ENCODE results near the gene SPRN.
A peak's percentile ranks its signal among the peaks of the same experiment; 100 is the strongest.
"Not testable (repeated sequence)": the region's sequence is repeated elsewhere in the genome, so short reads cannot be mapped to it uniquely, and the experiment has no call there.

SPRN gene

GRCh38 chr10:133383551-133383950 lies 40.9 kb downstream of the SPRN start:
- DNase-seq, result no peak

DNA sequence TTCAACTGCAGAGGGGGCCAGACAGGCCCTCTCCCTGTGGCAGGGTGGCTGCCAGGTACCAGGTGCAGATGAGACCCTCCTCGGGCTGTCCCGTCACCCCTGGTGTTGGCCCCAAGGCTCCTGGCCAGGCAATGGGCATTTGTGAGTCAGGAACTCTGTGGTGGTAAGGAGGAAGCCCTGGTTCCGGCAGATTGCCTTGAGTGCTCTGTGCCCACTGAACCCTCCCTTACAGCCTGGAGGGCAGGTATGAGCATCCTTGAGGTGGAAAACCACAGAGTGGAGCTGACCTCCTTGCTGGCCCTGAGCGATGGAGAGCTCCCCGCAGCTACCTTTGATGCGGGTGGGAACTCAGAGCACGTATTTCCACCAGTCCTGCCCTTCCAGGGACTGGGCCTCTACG lies 43.4 kb downstream of the SPRN start:
- no peak for DNase-seq

- DNase-seq, result no peak
Observed at GRCh38 chr10:133379801-133380666, 44.4 kb downstream of the SPRN start.

DNA sequence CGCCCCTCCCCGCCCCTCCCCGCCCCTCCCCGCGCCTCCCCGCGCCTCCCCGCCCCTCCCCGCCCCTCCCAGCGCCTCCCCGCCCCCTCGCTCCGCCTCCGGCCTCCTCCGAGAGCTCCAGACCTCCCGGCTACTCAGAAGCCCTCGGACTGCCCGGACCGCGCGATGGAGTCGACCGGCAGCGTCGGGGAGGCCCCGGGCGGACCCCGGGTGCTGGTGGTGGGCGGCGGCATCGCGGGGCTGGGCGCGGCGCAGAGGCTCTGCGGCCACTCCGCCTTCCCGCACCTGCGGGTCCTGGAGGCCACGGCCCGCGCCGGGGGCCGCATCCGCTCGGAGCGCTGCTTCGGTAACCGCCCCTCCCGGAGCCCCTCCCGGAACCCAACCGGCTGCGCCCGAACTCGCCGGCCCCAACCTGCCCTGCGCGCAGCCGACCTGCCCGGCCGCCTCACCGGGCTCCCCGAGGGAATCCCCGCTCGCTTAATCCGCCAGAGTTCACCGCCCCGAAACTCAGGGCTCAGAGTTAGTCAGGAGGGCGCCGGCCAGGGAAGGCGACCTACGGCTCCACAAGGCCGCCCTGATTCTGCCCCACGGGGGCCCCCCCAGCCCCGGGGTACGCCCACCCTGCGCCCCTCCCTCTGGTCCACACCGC lies 45.1 kb downstream of the SPRN start, which contains the start of gene PAOX:
Gene PAOX (plus strand): TSS at position 111 of the 649 bp plus-strand sequence. CDS start 55 bp downstream, at position 166.
- no peak for DNase-seq

DNA sequence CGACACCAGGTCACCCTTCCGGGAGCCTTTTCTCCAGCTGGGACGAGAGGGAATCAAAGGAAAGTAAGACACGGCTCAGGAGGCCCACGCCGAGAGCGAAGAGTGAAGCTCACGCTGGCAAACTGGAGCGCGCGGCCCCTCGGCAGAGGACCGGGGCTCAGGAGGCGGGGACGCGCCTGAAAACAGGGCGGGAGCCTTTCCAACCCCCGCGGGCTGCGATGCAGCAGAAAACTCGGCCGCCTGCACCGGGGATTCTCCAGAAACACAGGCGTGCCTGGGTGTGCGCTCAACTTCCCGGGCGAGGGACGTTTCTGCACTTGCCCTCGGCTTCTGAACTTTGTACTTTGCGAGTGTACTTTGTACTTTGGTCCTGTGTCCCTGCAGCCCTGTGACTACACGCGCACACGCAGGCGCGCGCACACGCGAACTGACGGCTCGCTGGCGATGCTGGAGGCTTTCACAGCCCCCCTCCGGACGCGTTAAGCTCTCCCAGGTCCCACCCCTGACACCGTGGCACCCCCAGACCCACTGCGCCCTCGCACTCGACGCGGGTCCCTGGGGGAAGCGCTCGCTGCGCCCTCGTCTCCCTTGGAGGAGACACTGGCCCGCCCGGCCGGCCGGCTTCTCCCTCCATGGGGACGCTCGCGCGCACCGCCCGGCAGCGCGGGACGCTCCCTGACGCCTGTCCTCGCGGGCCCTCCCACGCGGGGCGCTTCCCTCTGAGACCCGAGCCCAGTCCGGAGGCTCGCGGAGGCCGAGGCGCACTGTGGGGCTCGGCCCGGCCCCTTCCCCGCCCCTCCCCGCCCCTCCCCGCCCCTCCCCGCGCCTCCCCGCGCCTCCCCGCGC lies 46.0 kb downstream of the SPRN start:
- DNase-seq, result no peak

DNA sequence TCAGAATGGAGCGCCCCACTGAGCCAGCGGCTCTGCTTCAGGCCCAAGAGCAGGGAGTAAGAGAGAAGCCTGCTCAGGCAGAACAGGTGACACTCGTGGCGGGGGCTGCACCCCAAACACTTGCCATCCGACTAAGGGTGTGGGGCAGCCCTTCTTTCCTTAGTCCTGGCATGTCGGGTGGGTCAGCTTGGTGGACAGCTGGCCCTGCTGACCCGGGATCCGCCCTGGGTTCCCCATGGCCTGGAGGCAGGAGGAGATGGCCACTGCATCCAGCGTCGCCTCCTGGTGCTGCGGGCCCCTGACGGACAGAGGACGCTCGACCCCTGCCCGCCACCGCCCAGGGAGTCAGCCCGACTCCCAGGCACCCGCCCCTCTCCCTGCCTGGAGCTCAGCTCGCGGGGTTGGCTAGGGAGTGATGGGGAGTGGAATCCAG lies 46.6 kb downstream of the SPRN start:
- DNase-seq, result no peak

DNA sequence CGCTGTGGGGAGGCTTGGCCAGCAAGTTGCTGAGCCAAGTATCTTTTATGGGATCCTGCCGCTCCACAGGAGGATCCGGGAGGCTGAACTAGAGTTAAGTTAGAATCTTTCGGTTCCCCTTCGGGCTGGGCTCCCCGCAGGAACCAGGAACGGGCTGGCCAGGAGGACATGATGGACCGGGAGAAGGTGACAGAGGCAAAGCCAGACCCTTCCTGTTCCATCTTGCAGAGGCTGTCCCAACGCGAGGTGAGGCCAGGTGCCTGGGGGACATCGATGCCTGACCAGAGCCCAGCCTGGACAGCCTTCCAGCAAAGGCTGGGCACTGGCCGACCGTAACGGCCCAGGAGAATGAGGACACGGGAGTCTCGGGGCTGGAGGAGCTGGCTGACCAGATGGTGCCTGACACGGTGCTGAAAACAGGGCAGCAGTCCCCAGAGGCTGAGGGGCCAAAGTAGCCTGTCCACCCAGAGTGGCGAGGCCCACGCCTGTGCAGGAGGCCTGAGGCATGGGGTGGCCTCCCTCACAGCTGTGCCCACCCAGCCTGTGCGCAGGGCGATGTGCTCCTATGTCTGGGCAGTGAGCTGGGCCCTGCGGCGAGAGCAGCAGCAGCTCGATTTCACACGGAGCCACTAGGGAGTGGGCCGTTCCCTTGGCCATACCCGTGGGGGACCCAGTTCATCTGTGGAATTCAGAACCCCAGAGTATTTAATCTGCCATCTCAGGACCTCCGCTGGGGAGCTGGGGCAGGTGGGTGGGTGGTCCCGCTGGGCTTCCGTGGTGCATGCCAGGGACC lies 47.2 kb downstream of the SPRN start:
- no peak for DNase-seq

- not testable (repeated sequence) for DNase-seq
Observed at GRCh38 chr10:133376183-133376582, 48.2 kb downstream of the SPRN start.

DNA sequence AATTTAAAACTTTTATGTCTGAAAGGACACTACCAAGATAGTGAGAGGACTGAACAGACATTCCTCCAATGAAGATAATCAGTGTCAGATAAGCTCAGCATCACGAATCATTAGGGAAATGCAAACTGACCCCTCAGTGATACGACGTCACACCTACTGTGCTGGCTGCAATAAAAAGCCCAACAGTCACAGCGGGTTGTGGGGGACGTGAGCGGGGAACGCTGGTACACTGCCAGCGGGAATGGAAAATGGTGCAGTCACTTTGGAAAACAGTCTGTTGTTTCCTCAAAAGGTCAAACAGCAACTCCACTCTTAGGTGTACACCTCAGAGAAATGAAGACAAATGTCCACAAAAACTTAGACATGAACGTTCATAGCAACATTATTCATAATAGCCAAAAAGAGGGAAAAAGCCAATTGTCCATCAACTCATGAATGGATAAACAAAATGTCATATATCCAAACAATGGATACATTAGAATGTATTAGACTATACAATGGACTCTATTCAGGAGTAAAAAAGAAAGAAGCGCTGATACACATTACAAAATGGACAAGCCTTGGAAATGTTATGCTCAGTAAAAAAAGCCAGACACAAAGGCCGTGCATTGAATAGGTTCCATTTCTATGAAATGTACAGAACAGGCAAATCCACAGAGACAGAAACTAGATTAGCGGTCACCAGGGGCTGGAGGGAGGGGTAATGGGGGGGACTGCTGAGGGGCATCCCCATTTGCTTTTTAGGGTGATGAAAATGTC lies 48.9 kb downstream of the SPRN start:
- no peak for DNase-seq

DNA sequence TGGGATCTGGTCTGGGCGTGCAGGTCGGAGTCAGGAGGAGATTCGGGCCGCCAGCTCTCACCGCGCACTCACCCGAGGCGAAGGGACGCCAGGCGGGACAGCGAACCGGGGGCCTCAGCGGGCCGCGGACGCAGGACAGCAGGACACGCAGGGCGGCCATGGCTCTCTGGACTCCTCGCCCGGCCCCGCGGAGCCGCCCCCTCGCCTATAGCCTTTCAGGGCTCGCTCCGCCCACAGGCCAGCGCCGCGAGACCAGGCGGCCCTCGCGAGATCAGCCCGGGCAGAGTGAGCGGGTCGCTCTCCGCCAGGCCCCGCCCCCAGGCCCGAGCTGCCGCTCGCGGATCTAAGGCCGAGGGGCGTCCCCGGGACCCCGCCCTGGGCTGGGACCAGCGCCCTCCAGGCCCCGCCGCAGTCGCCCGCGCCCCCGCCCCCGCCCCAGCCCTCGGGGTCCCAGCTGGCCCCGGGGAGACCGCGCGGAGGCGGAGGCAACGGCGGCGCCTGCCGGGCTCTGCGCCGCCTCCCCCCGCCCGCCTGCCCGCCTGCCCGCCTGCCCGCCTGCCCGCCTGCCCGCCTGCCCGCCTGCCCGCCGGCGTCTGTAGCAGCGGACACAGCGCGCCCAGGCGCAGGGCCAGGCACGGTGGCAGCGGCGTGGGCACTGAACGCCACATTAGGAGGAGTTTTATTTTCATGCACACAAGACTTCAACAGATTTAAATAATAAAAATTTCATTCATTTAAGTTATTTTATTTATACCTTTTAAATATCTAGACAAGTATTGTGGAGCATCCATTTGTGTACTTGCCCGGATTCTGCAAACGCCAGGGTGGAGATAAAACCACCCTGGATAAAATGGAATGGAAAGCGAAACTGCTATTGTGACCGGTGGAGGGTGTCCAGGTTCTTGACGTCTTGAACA lies 51.0 kb downstream of the SPRN start, which contains the start of gene ECHS1:
Gene ECHS1 (minus strand): TSS at position 181 of the 917 bp plus-strand sequence. CDS start 21 bp downstream, at position 160.
- DNase-seq, result peak; percentile 86

GRCh38 chr10:133372507-133372906 lies 51.9 kb downstream of the SPRN start:
- DNase-seq, result no peak

Measured in amniotic stem cell (primary cell).